GM19043 (cell line): ENCODE results near the gene WFIKKN1.

ENCODE experiments used
- ATAC-seq: cut with Tn5 transposase; IDR thresholded peaks from one replicate; pipeline ENCODE4 v1.9.1; 2021; ENCODE audit warnings: low read depth; ENCODE audit not compliant: unreplicated experiment

Gene WFIKKN1

GRCh38 chr16:622920-623280, 7.9 kb upstream of the WFIKKN1 start:
- ATAC-seq: no peak

GRCh38 chr16:624526-625070, 6.2 kb upstream of the WFIKKN1 start:
- ATAC-seq: no peak

GRCh38 chr16:625117-625976, 5.4 kb upstream of the WFIKKN1 start:
- ATAC-seq: no peak

- ATAC-seq: no peak
Observed at GRCh38 chr16:625977-626765, 4.6 kb upstream of the WFIKKN1 start.

- ATAC-seq: no peak
Observed at GRCh38 chr16:626787-627453, 3.9 kb upstream of the WFIKKN1 start.

GRCh38 chr16:627454-628239, 3.1 kb upstream of the WFIKKN1 start:
- no peak for ATAC-seq

GRCh38 chr16:628321-629061, 2.3 kb upstream of the WFIKKN1 start:
- no peak for ATAC-seq

- ATAC-seq: no peak
Observed at GRCh38 chr16:629185-629832, 1.5 kb upstream of the WFIKKN1 start.

GRCh38 chr16:629833-630248, 944 bp upstream of the WFIKKN1 start:
- no peak for ATAC-seq

GRCh38 chr16:630249-630814, 453 bp upstream of the WFIKKN1 start:
- no peak for ATAC-seq

GRCh38 chr16:631808-632358, 1.1 kb downstream of the WFIKKN1 start:
- ATAC-seq: no peak

GRCh38 chr16:632486-633335, 1.9 kb downstream of the WFIKKN1 start:
- ATAC-seq: no peak

- ATAC-seq: no peak
Observed at GRCh38 chr16:633336-634050, 2.7 kb downstream of the WFIKKN1 start.

- ATAC-seq: no peak
Observed at GRCh38 chr16:634051-634670, 3.4 kb downstream of the WFIKKN1 start.

- no peak for ATAC-seq
Observed at GRCh38 chr16:634996-635395, 4.2 kb downstream of the WFIKKN1 start.

GRCh38 chr16:635573-636205, 4.9 kb downstream of the WFIKKN1 start:
- no peak for ATAC-seq
